Measurements from ENCODE around the gene PCED1B.
"Not testable (repeated sequence)": the region's sequence is repeated elsewhere in the genome, so short reads cannot be mapped to it uniquely, and the experiment has no call there.

Gene PCED1B

GRCh38 chr12:47206450-47207339 is 127.3 kb downstream of the PCED1B start:
- DNase-seq (ENCODE audit: low spot score) = no peak

- no peak for DNase-seq (ENCODE audit: low spot score)
These were observed 127.9 kb downstream of the PCED1B start for GRCh38 chr12:47207340-47207717.

- no peak for DNase-seq (ENCODE audit: low spot score)
These were observed 128.4 kb downstream of the PCED1B start for GRCh38 chr12:47207829-47208248.

GRCh38 chr12:47209014-47209413 is 129.6 kb downstream of the PCED1B start:
- no peak for DNase-seq (ENCODE audit: low spot score)

GRCh38 chr12:47210776-47211175 is 131.4 kb downstream of the PCED1B start:
- no peak for DNase-seq (ENCODE audit: low spot score)

GRCh38 chr12:47212701-47213039 is 133.2 kb downstream of the PCED1B start:
- no peak for DNase-seq (ENCODE audit: low spot score)

- no peak for DNase-seq (ENCODE audit: low spot score)
These were observed 134.0 kb downstream of the PCED1B start for GRCh38 chr12:47213396-47213795.

GRCh38 chr12:47214001-47214619 is 134.7 kb downstream of the PCED1B start:
- DNase-seq (ENCODE audit: low spot score) = no peak

GRCh38 chr12:47214771-47215170 is 135.3 kb downstream of the PCED1B start:
- DNase-seq (ENCODE audit: low spot score) = no peak

GRCh38 chr12:47216150-47216677 is 136.8 kb downstream of the PCED1B start:
- no peak for DNase-seq (ENCODE audit: low spot score)

GRCh38 chr12:47217595-47217869 is 138.1 kb downstream of the PCED1B start:
- DNase-seq (ENCODE audit: low spot score) = not testable (repeated sequence)

- no peak for DNase-seq (ENCODE audit: low spot score)
These were observed 138.8 kb downstream of the PCED1B start for GRCh38 chr12:47218191-47218654.

- no peak for DNase-seq (ENCODE audit: low spot score)
These were observed 139.8 kb downstream of the PCED1B start for GRCh38 chr12:47219243-47219642.

GRCh38 chr12:47221256-47222023 is 142.0 kb downstream of the PCED1B start:
- no peak for DNase-seq (ENCODE audit: low spot score)

- DNase-seq (ENCODE audit: low spot score) = no peak
These were observed 143.2 kb downstream of the PCED1B start for GRCh38 chr12:47222520-47223030.

GRCh38 chr12:47223031-47223847 is 143.8 kb downstream of the PCED1B start:
- DNase-seq (ENCODE audit: low spot score) = no peak

GRCh38 chr12:47223848-47224213 is 144.4 kb downstream of the PCED1B start:
- DNase-seq (ENCODE audit: low spot score) = no peak

GRCh38 chr12:47224563-47225133 is 145.2 kb downstream of the PCED1B start:
- no peak for DNase-seq (ENCODE audit: low spot score)

- DNase-seq (ENCODE audit: low spot score) = no peak
These were observed 145.9 kb downstream of the PCED1B start for GRCh38 chr12:47225356-47225755.

- DNase-seq (ENCODE audit: low spot score) = no peak
These were observed 146.8 kb downstream of the PCED1B start for GRCh38 chr12:47226199-47226598.

GRCh38 chr12:47228802-47229201 is 149.4 kb downstream of the PCED1B start:
- no peak for DNase-seq (ENCODE audit: low spot score)
